ENCODE results near the gene GRN. TPM values are rescaled to one million over a fixed set of nuclear protein-coding genes. Genes with fewer than 3 reads are reported as not detected.

GRN gene
- total and polyA plus RNA-seq, 9 of the 15 experiments (the other 6 are each of a cell fraction or from before 2014, with no cell fraction given) = 5.4 to 75.3 (median 20.7) TPM

DNA sequence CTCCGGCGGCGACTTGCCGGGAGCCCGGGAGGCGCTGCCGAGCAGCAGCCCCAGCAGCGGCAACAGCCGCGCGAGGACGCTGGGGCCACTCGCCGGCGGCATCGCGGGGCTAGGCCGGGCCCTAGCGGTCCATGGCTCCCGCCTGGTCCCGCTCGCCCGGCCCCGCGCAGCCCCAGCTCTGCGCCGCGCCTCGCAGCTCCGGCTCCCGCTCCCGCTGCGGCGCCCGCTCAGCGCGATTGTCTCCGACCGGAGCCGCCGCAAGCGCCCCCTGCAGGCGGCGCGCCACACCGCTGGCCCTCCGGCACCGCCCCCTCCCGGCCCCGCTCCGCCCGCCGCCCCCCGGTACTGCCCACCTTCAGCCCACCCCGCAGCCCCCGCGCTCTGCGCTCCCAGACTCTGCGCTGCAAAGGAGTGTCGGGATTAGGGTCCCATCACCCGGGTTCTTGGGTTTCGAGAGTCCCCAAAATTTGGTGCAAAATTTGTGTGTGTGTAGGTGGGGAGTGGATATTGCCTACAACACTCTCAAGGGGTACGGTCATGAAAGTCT is 18.6 kb downstream of the GRN start, which contains the start of gene FAM171A2 (continued):
- TF ChIP-seq BCLAF1 (IDR thresholded peaks at IDR 0.05; ENCODE audit: borderline replicate concordance in 1 of 2, control insufficient read depth in 1 of 2, low read depth in 2 of 2, low read length in 1 of 2) (no peak), U2AF2 (optimal IDR thresholded peaks at IDR 0.05; ENCODE audit: low read depth, low read length) (no peak), PML (IDR thresholded peaks at IDR 0.05; ENCODE audit: low read length) (no peak), TAF1 (IDR thresholded peaks at IDR 0.05; ENCODE audit: control insufficient read depth, extremely low read depth, insufficient read depth, low read length, severe bottlenecking) (peak; percentile 41), STAT5A (IDR thresholded peaks at IDR 0.05; ENCODE audit: borderline replicate concordance, low read length) (no peak), KDM1A (IDR thresholded peaks at IDR 0.05) (no peak), ZNF740 (CRISPR knock-in tag; IDR thresholded peaks at IDR 0.05) (no peak; the same call in 1 of the 2 replicates), ZNF740 (tag; IDR thresholded peaks at IDR 0.05) (no peak), TEAD4 (IDR thresholded peaks at IDR 0.05; ENCODE audit: low read length) (no peak; the same call in 1 of the 2 replicates), TEAD4 (CRISPR knock-in tag; IDR thresholded peaks at IDR 0.05; ENCODE audit: borderline replicate concordance) (no peak), E2F5 (CRISPR knock-in tag; IDR thresholded peaks at IDR 0.05) (no peak), SMAD4 (CRISPR knock-in tag; conservative IDR thresholded peaks at IDR 0.05) (peak; percentile 78; the same call in 1 of the 2 replicates), NFYB (IDR thresholded peaks at IDR 0.05; ENCODE audit: extremely low read depth, insufficient read length) (no peak), FOS (IDR thresholded peaks at IDR 0.05; ENCODE audit: extremely low read depth, insufficient read length) (no peak), KAT8 (IDR thresholded peaks at IDR 0.05; ENCODE audit: low read depth) (no peak), ELF4 (CRISPR knock-in tag; IDR thresholded peaks at IDR 0.05) (no peak), ZNF12 (CRISPR knock-in tag; IDR thresholded peaks at IDR 0.05) (no peak), ZNF274 (IDR thresholded peaks at IDR 0.05; ENCODE audit: borderline replicate concordance, low read depth, low read length) (no peak)
- TF ChIP-seq, protein P1, sequence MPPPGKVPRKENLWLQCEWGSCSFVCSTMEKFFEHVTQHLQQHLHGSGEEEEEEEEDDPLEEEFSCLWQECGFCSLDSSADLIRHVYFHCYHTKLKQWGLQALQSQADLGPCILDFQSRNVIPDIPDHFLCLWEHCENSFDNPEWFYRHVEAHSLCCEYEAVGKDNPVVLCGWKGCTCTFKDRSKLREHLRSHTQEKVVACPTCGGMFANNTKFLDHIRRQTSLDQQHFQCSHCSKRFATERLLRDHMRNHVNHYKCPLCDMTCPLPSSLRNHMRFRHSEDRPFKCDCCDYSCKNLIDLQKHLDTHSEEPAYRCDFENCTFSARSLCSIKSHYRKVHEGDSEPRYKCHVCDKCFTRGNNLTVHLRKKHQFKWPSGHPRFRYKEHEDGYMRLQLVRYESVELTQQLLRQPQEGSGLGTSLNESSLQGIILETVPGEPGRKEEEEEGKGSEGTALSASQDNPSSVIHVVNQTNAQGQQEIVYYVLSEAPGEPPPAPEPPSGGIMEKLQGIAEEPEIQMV (tag; conservative IDR thresholded peaks at IDR 0.05; ENCODE audit: low read depth) = no peak
- TF ChIP-seq, protein P2, sequence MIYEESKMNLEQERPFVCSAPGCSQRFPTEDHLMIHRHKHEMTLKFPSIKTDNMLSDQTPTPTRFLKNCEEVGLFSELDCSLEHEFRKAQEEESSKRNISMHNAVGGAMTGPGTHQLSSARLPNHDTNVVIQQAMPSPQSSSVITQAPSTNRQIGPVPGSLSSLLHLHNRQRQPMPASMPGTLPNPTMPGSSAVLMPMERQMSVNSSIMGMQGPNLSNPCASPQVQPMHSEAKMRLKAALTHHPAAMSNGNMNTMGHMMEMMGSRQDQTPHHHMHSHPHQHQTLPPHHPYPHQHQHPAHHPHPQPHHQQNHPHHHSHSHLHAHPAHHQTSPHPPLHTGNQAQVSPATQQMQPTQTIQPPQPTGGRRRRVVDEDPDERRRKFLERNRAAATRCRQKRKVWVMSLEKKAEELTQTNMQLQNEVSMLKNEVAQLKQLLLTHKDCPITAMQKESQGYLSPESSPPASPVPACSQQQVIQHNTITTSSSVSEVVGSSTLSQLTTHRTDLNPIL (CRISPR knock-in tag; IDR thresholded peaks at IDR 0.05) = no peak

Data from K562 (cell line).